Myocyte (in vitro differentiated cells): ENCODE results near the gene DUSP12. TPM values are rescaled to one million over a fixed set of nuclear protein-coding genes. Genes with fewer than 3 reads are reported as not detected.

Experiments used
- total RNA-seq: library from RNA; depleted of rRNA; stranded (reverse); fragments of >200 nt; gene quantifications from 2 replicates; pipeline ENCODE4 v1.2.3, GENCODE V29; 2014

Gene DUSP12
- total RNA-seq, 1 donor from 2014 or later: 22.1 TPM

Other genes with a start within 250 kb of the DUSP12 start
- not detected in 2 replicates for gene FCGR2A, start 244.3 kb upstream of the DUSP12 start, total RNA-seq
- not detected in 2 replicates for gene HSPA6, start 225.2 kb upstream of the DUSP12 start, total RNA-seq
- not detected in 2 replicates for gene FCGR3A, start 200.0 kb upstream of the DUSP12 start, total RNA-seq
- gene FCGR3B, start 118.6 kb upstream of the DUSP12 start, total RNA-seq: not detected in 2 replicates
- not detected in 2 replicates for gene FCGR2B, start 86.6 kb upstream of the DUSP12 start, total RNA-seq
- gene FCRLA, start 42.6 kb upstream of the DUSP12 start, total RNA-seq: 0.68 and 1.5 TPM in 2 replicates
- 0.21 and 0.57 TPM in 2 replicates for gene FCRLB, start 28.2 kb upstream of the DUSP12 start, total RNA-seq
- 30.2 and 32.4 TPM in 2 replicates for gene ATF6, start 16.5 kb downstream of the DUSP12 start, total RNA-seq